A549 (cell line): ENCODE measurements around the gene LUZP2. TPM values are rescaled to one million over a fixed set of nuclear protein-coding genes. Genes with fewer than 3 reads are reported as not detected.

Experiments
- ATAC-seq, 2 experiments: fragments of 200-7000 bp in 1 of 2; fragments of >200 bp in 1 of 2; cut with Nextera tagmentation in 1 of 2; cut with Tn5 transposase in 1 of 2; 3 replicates each; pipeline versions ENCODE4 v1.8.0 to v1.9.1; 2018 to 2020; ENCODE audit warnings: mild to moderate bottlenecking in 1 of 2, moderate library complexity in 1 of 2
- CTCF ChIA-PET: fragments of 300-600 bp; sonication (Branson Sonifier 250); formaldehyde crosslinking; extraction: SDS; loops from one replicate; lab custom pipeline; 2021; ENCODE audit warnings: antibody characterized with exemption, inconsistent platforms; lab: Yijun Ruan, JAX
- POLR2A ChIA-PET: fragments of 350-600 bp; formaldehyde crosslinking; extraction: SDS; loops from one replicate; lab custom pipeline; 2021; ENCODE audit warnings: antibody characterized with exemption, inconsistent platforms; lab: Yijun Ruan, JAX
- DNase-seq, 2 experiments: peaks; one replicate each; pipeline versions ENCODE4 v3.0.0 to v3.0.0-alpha.2; 2011 to 2016; ENCODE audit warnings: low read depth in 1 of 2, low spot score in 1 of 2
- FAIRE-seq: peaks from 2 replicates; lab custom pipeline; 2011; peaks lifted over from hg19 to GRCh38; lab: Jason Lieb, UNC
- H3K27ac ChIP-seq, 2 experiments: fragments of >200 bp; sonication (Bioruptor Twin); formaldehyde crosslinking; 3 replicates each; pipeline ENCODE4 v1.5.1; 2016 to 2017
- H3K4me1 ChIP-seq: fragments of >200 bp; sonication (Bioruptor Twin); formaldehyde crosslinking; 3 replicates; pipeline ENCODE4 v1.6.1; 2016
- H3K4me2 ChIP-seq: fragments of >200 bp; sonication (Bioruptor Twin); formaldehyde crosslinking; 3 replicates; pipeline ENCODE4 v1.6.1; 2016
- H3K4me3 ChIP-seq: fragments of >200 bp; sonication (Bioruptor Twin); formaldehyde crosslinking; 3 replicates; pipeline ENCODE4 v1.5.1; 2016
- H3K9me3 ChIP-seq: fragments of >200 bp; sonication (Bioruptor Twin); formaldehyde crosslinking; 3 replicates; pipeline ENCODE4 v1.6.1; 2016
- ATOH8 ChIP-seq: fragments of 250-450 bp; sonication (Bioruptor Pico); IDR thresholded peaks from 2 replicates; pipeline ENCODE4 v1.5.0; 2020; ENCODE audit warnings: low read depth, mild to moderate bottlenecking, moderate library complexity
- CBX8 ChIP-seq: fragments of 200-600 bp; sonication (generic); IDR thresholded peaks from 2 replicates; pipeline ENCODE4 v1.6.1; 2016
- CEBPB ChIP-seq, 2 experiments: fragments of >200 bp in 1 of 2; sonication (Bioruptor Twin) in 1 of 2; formaldehyde crosslinking in 1 of 2; IDR thresholded peaks; 2 replicates each; pipeline ENCODE4 v1.6.1; 2012 to 2016
- CHD4 ChIP-seq: fragments of 200-600 bp; sonication (generic); IDR thresholded peaks from 2 replicates; pipeline ENCODE4 v1.6.1; 2016; ENCODE audit warnings: antibody characterized with exemption, mild to moderate bottlenecking, borderline replicate concordance
- CTCF ChIP-seq: fragments of >200 bp; sonication (Bioruptor Twin); formaldehyde crosslinking; IDR thresholded peaks from 3 replicates; pipeline ENCODE4 v1.5.1; 2016
- E2F6 ChIP-seq: IDR thresholded peaks from 2 replicates; pipeline ENCODE4 v1.6.1; 2012; ENCODE audit warnings: low read depth, borderline replicate concordance
- EHMT2 ChIP-seq: fragments of 200-600 bp; sonication (generic); IDR thresholded peaks from 2 replicates; pipeline ENCODE4 v1.6.1; 2016; ENCODE audit warnings: antibody characterized with exemption, low read depth, mild to moderate bottlenecking, moderate library complexity
- EP300 ChIP-seq, 2 experiments: fragments of >200 bp; sonication (Bioruptor Twin); formaldehyde crosslinking; IDR thresholded peaks; 2 replicates in 1 of 2; 3 replicates in 1 of 2; pipeline ENCODE4 v1.6.1; 2016 to 2017
- FOSB ChIP-seq: fragments of 250-450 bp; sonication (Bioruptor Pico); IDR thresholded peaks from 2 replicates; pipeline ENCODE4 v1.5.0; 2020; ENCODE audit warnings: mild to moderate bottlenecking, moderate library complexity
- FOSL2 ChIP-seq, 2 experiments: fragments of 450-650 bp in 1 of 2; fragments of >200 bp in 1 of 2; sonication (Bioruptor Twin) in 1 of 2; formaldehyde crosslinking; IDR thresholded peaks; 2 replicates each; pipeline versions ENCODE4 v1.5.0 to v1.6.1; 2016 to 2020; ENCODE audit warnings: mild to moderate bottlenecking in 1 of 2, moderate library complexity in 1 of 2
- FOXS1 ChIP-seq: fragments of 250-450 bp; sonication (Bioruptor Pico); IDR thresholded peaks from 2 replicates; pipeline ENCODE4 v1.5.0; 2020; ENCODE audit warnings: mild to moderate bottlenecking, moderate library complexity
- HEYL ChIP-seq: fragments of 250-450 bp; sonication (Bioruptor Pico); IDR thresholded peaks from 2 replicates; pipeline ENCODE4 v1.8.0; 2021; ENCODE audit warnings: mild to moderate bottlenecking, moderate library complexity
- HOXB13 ChIP-seq: fragments of 250-450 bp; sonication (Bioruptor Pico); IDR thresholded peaks from 2 replicates; pipeline ENCODE4 v1.5.0; 2020; ENCODE audit warnings: low read depth, mild to moderate bottlenecking, moderate library complexity
- JUN ChIP-seq, 2 experiments: fragments of >200 bp; sonication (Bioruptor Twin); formaldehyde crosslinking; IDR thresholded peaks; 2 replicates in 1 of 2; 3 replicates in 1 of 2; pipeline ENCODE4 v1.6.1; 2016 to 2017
- KDM5A ChIP-seq: fragments of 200-600 bp; sonication (generic); IDR thresholded peaks from 2 replicates; pipeline ENCODE4 v1.6.1; 2016; ENCODE audit warnings: antibody characterized with exemption, mild to moderate bottlenecking
- MAFK ChIP-seq: fragments of 450-650 bp; IDR thresholded peaks from 2 replicates; pipeline ENCODE4 v1.6.1; 2014; ENCODE audit not compliant: partially characterized antibody
- MAX ChIP-seq: IDR thresholded peaks from 2 replicates; pipeline ENCODE4 v1.6.1; 2012
- MAZ ChIP-seq: fragments of 150-350 bp; IDR thresholded peaks from 2 replicates; pipeline ENCODE4 v1.6.1; 2014; ENCODE audit warnings: antibody characterized with exemption, low read depth, low read length, borderline replicate concordance
- MYC ChIP-seq: IDR thresholded peaks from 2 replicates; pipeline ENCODE4 v1.6.1; 2012; ENCODE audit warnings: mild to moderate bottlenecking, inconsistent platforms, low read length, improper control_type of control experiment, borderline replicate concordance
- NFE2L2 ChIP-seq: fragments of 150-350 bp; conservative IDR thresholded peaks from 2 replicates; pipeline ENCODE4 v1.6.1; 2014; ENCODE audit warnings: low read length
- NPAS2 ChIP-seq: fragments of 250-450 bp; sonication (Bioruptor Pico); IDR thresholded peaks from 2 replicates; pipeline ENCODE4 v1.8.0; 2022; ENCODE audit warnings: mild to moderate bottlenecking, moderate library complexity, borderline replicate concordance
- PHF8 ChIP-seq: fragments of 200-600 bp; sonication (generic); IDR thresholded peaks from 2 replicates; pipeline ENCODE4 v1.6.1; 2016; ENCODE audit warnings: low read depth, mild to moderate bottlenecking, antibody characterized with exemption, moderate library complexity, borderline replicate concordance
- POLR2A ChIP-seq: IDR thresholded peaks from 2 replicates; pipeline ENCODE4 v1.6.1; 2012; ENCODE audit warnings: mild to moderate bottlenecking, low read length
- RCOR1 ChIP-seq: fragments of 150-350 bp; IDR thresholded peaks from 2 replicates; pipeline ENCODE4 v1.6.1; 2014; ENCODE audit warnings: antibody characterized with exemption, low read length, low read depth
- RNF2 ChIP-seq: fragments of 200-600 bp; sonication (generic); IDR thresholded peaks from 2 replicates; pipeline ENCODE4 v1.6.1; 2016; ENCODE audit warnings: low read depth, mild to moderate bottlenecking, antibody characterized with exemption, moderate library complexity, borderline replicate concordance
- SMC3 ChIP-seq: fragments of >200 bp; sonication (Bioruptor Twin); formaldehyde crosslinking; IDR thresholded peaks from 3 replicates; pipeline ENCODE4 v1.6.1; 2018; ENCODE audit warnings: inconsistent platforms
- SREBF2 ChIP-seq: fragments of 450-650 bp; IDR thresholded peaks from 2 replicates; pipeline ENCODE4 v1.6.1; 2014; ENCODE audit warnings: mild to moderate bottlenecking, moderate library complexity
- WGBS: methylation state at CpG from one replicate; pipeline ENCODE4 v1.1.6; 2017; ENCODE audit errors: missing lambda C conversion rate; 5-methylcytosine and 5-hydroxymethylcytosine counted together
- polyA plus RNA-seq, 4 experiments: library from polyadenylated mRNA; depleted of rRNA in 3 of 4; stranded (reverse); fragments of >200 nt; fragmentation: RNase III in 1 of 4; extraction: RNeasy Plus Mini Kit Qiagen cat#74134 plus additional on column Dnase treatment in 1 of 4; gene quantifications; 2 replicates in 3 of 4; 3 replicates in 1 of 4; pipeline ENCODE4 v1.2.3, GENCODE V29; 2011 to 2017
- TF ChIP-seq, protein P1 (sequence below): fragments of 200-600 bp; sonication (generic); IDR thresholded peaks from 2 replicates; pipeline ENCODE4 v1.6.1; 2016; ENCODE audit warnings: antibody characterized with exemption, mild to moderate bottlenecking, moderate library complexity

LUZP2 gene
- polyA plus RNA-seq, 2 of the 4 experiments (the other 2 are of a cell fraction): not detected

- FAIRE-seq: no peak
- CTCF ChIA-PET: no interaction called here
- TF ChIP-seq JUN (IDR thresholded peaks at IDR 0.05) (no peak), RNF2 (no peak), CHD4 (no peak), CEBPB (IDR thresholded peaks at IDR 0.05) (no peak), EP300 (IDR thresholded peaks at IDR 0.05) (no peak), SMC3 (no peak), MAZ (no peak), MYC (no peak), POLR2A (no peak), PHF8 (no peak), HOXB13 (no peak), NFE2L2 (no peak), FOSB (CRISPR knock-in tag) (no peak)
- TF ChIP-seq, protein P1, sequence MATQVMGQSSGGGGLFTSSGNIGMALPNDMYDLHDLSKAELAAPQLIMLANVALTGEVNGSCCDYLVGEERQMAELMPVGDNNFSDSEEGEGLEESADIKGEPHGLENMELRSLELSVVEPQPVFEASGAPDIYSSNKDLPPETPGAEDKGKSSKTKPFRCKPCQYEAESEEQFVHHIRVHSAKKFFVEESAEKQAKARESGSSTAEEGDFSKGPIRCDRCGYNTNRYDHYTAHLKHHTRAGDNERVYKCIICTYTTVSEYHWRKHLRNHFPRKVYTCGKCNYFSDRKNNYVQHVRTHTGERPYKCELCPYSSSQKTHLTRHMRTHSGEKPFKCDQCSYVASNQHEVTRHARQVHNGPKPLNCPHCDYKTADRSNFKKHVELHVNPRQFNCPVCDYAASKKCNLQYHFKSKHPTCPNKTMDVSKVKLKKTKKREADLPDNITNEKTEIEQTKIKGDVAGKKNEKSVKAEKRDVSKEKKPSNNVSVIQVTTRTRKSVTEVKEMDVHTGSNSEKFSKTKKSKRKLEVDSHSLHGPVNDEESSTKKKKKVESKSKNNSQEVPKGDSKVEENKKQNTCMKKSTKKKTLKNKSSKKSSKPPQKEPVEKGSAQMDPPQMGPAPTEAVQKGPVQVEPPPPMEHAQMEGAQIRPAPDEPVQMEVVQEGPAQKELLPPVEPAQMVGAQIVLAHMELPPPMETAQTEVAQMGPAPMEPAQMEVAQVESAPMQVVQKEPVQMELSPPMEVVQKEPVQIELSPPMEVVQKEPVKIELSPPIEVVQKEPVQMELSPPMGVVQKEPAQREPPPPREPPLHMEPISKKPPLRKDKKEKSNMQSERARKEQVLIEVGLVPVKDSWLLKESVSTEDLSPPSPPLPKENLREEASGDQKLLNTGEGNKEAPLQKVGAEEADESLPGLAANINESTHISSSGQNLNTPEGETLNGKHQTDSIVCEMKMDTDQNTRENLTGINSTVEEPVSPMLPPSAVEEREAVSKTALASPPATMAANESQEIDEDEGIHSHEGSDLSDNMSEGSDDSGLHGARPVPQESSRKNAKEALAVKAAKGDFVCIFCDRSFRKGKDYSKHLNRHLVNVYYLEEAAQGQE: no peak
These were observed 242.1 kb downstream of the LUZP2 start for GRCh38 chr11:24738972-24739371.

GRCh38 chr11:24739637-24740036 lies 242.8 kb downstream of the LUZP2 start:
- FAIRE-seq (no peak), DNase-seq (no peak), ATAC-seq (no peak)
- Histone ChIP-seq H3K27ac (no peak overlapping the region), H3K9me3 (no peaks in the 10 kb centered on the region), H3K4me1 (no peaks in the 10 kb centered on the region), H3K4me3 (no peak overlapping the region), H3K4me2 (no peak overlapping the region)
- POLR2A ChIA-PET: no interaction called here
- CTCF ChIA-PET: no interaction called here
- 32% methylated on average over 4 of the region's 4 CpGs for WGBS
- TF ChIP-seq KDM5A (no peak), HOXB13 (no peak), NPAS2 (CRISPR knock-in tag) (no peak), ATOH8 (CRISPR knock-in tag) (no peak), EHMT2 (no peak), E2F6 (no peak), CBX8 (no peak), HEYL (CRISPR knock-in tag) (no peak), RCOR1 (no peak), FOXS1 (CRISPR knock-in tag) (no peak), MAFK (no peak), PHF8 (no peak), FOSL2 (IDR thresholded peaks at IDR 0.05) (no peak), FOSL2 (CRISPR knock-in tag; IDR thresholded peaks at IDR 0.05) (no peak), CTCF (no peak), SREBF2 (no peak), MAX (no peak)

More at GRCh38 chr11:24738972-24739371, 242.1 kb downstream of the LUZP2 start:
- ATAC-seq (no peak), DNase-seq (no peak)
- H3K27ac ChIP-seq: no peak overlapping the region
- H3K4me3 ChIP-seq: no peak overlapping the region
- H3K4me2 ChIP-seq: no peak overlapping the region
- H3K9me3 ChIP-seq: no peaks in the 10 kb centered on the region
- 3% methylated on average over 2 of the region's 2 CpGs for WGBS
- POLR2A ChIA-PET: no interaction called here
- H3K4me1 ChIP-seq: no peaks in the 10 kb centered on the region
